ENCODE data around the gene TCF7L2. TPM values are rescaled to one million over a fixed set of nuclear protein-coding genes. Genes with fewer than 3 reads are reported as not detected.

The TCF7L2 gene
- total RNA-seq, 1 experiment from 2014 or later = 16.1 TPM

GRCh38 chr10:113180401-113181154 lies 230.5 kb downstream of the TCF7L2 start:
- no peak overlapping the region for H2AFZ ChIP-seq (ENCODE audit: low read length)
- BruUV-seq (replicated peaks) = no TSS peak
- no peaks in the 10 kb centered on the region for H3K79me2 ChIP-seq (ENCODE audit: low read length)
- H3K4me3 ChIP-seq (ENCODE audit: low read length) = no peak overlapping the region
- no peaks in the 10 kb centered on the region for H3K9me3 ChIP-seq (ENCODE audit: low read length)
- DNase-seq (no peak), ATAC-seq (no peak)
- ChIA-PET POLR2A (ENCODE audit: unreplicated experiment) (no interaction called here), CTCF (no interaction called here)
- intact Hi-C loops (cut with micrococcal nuclease) = no loop called here
- no peaks in the 10 kb centered on the region for H3K4me1 ChIP-seq (ENCODE audit: insufficient read depth, low read length)
- no peaks in the 10 kb centered on the region for H3K36me3 ChIP-seq (ENCODE audit: low read depth, low read length)
- TF ChIP-seq EZH2phosphoT487 (IDR thresholded peaks at IDR 0.05; ENCODE audit: borderline replicate concordance, low read length) (no peak), CTCF (conservative IDR thresholded peaks at IDR 0.05; ENCODE audit: low read depth, low read length) (no peak), EZH2 (IDR thresholded peaks at IDR 0.05; ENCODE audit: low read length, unreplicated experiment) (no peak)
- H3K9ac ChIP-seq (ENCODE audit: low read length) = no peak overlapping the region
- no peaks in the 10 kb centered on the region for H3K27me3 ChIP-seq (ENCODE audit: low read length)
- H3K9me2 ChIP-seq (replicated peaks; ENCODE audit: low read length) = no peaks in the 10 kb centered on the region
- H3K4me2 ChIP-seq (ENCODE audit: low read length) = no peak overlapping the region
- no peak overlapping the region for H3K27ac ChIP-seq (ENCODE audit: low read length)
- no peaks in the 10 kb centered on the region for H4K20me1 ChIP-seq (ENCODE audit: low read length)
- no peaks in the 10 kb centered on the region for H3F3A ChIP-seq (ENCODE audit: low read length, unreplicated experiment)

- TF ChIP-seq CTCF (conservative IDR thresholded peaks at IDR 0.05; ENCODE audit: low read depth, low read length) = no peak
- no peak for TF ChIP-seq EZH2 (IDR thresholded peaks at IDR 0.05; ENCODE audit: low read length, unreplicated experiment)
- TF ChIP-seq EZH2phosphoT487 (IDR thresholded peaks at IDR 0.05; ENCODE audit: borderline replicate concordance, low read length) = no peak
- H3F3A ChIP-seq (ENCODE audit: low read length, unreplicated experiment) = no peaks in the 10 kb centered on the region
- no peaks in the 10 kb centered on the region for H3K4me1 ChIP-seq (ENCODE audit: insufficient read depth, low read length)
- no peaks in the 10 kb centered on the region for H4K20me1 ChIP-seq (ENCODE audit: low read length)
- no peaks in the 10 kb centered on the region for H3K27me3 ChIP-seq (ENCODE audit: low read length)
- no peaks in the 10 kb centered on the region for H3K36me3 ChIP-seq (ENCODE audit: low read depth, low read length)
- H3K9ac ChIP-seq (ENCODE audit: low read length) = no peak overlapping the region
- H3K4me3 ChIP-seq (ENCODE audit: low read length) = no peak overlapping the region
- no peak for DNase-seq
- no peak for ATAC-seq
- POLR2A ChIA-PET (ENCODE audit: unreplicated experiment) = no interaction called here
- no peak overlapping the region for H3K4me2 ChIP-seq (ENCODE audit: low read length)
- BruUV-seq (replicated peaks) = no TSS peak
- intact Hi-C loops (cut with micrococcal nuclease) = no loop called here
- no peak overlapping the region for H3K27ac ChIP-seq (ENCODE audit: low read length)
- H2AFZ ChIP-seq (ENCODE audit: low read length) = no peak overlapping the region
- H3K9me2 ChIP-seq (replicated peaks; ENCODE audit: low read length) = no peaks in the 10 kb centered on the region
- no peaks in the 10 kb centered on the region for H3K9me3 ChIP-seq (ENCODE audit: low read length)
- H3K79me2 ChIP-seq (ENCODE audit: low read length) = no peaks in the 10 kb centered on the region
- CTCF ChIA-PET = no interaction called here
Observed at GRCh38 chr10:113182154-113182553, 232.1 kb downstream of the TCF7L2 start.

GRCh38 chr10:113183573-113183972 lies 233.5 kb downstream of the TCF7L2 start:
- DNase-seq (no peak), ATAC-seq (no peak)
- Histone ChIP-seq H3K9ac (ENCODE audit: low read length) (no peak overlapping the region), H3K27me3 (ENCODE audit: low read length) (no peaks in the 10 kb centered on the region), H3K4me2 (ENCODE audit: low read length) (no peak overlapping the region), H2AFZ (ENCODE audit: low read length) (no peak overlapping the region), H3K27ac (ENCODE audit: low read length) (no peak overlapping the region), H3K36me3 (ENCODE audit: low read depth, low read length) (no peaks in the 10 kb centered on the region), H3K4me3 (ENCODE audit: low read length) (no peak overlapping the region), H3K79me2 (ENCODE audit: low read length) (no peaks in the 10 kb centered on the region), H3K9me2 (replicated peaks; ENCODE audit: low read length) (no peaks in the 10 kb centered on the region), H4K20me1 (ENCODE audit: low read length) (no peaks in the 10 kb centered on the region), H3K9me3 (ENCODE audit: low read length) (no peaks in the 10 kb centered on the region), H3K4me1 (ENCODE audit: insufficient read depth, low read length) (no peaks in the 10 kb centered on the region), H3F3A (ENCODE audit: low read length, unreplicated experiment) (no peaks in the 10 kb centered on the region)
- no TSS peak for BruUV-seq (replicated peaks)
- intact Hi-C loops (cut with micrococcal nuclease) = no loop called here
- POLR2A ChIA-PET (ENCODE audit: unreplicated experiment) = interaction anchor here (0.7 kb wide), 1 partner anchor 351 kb away, joined by 3 read pairs; no protein-coding TSS in a partner anchor
- TF ChIP-seq EZH2 (IDR thresholded peaks at IDR 0.05; ENCODE audit: low read length, unreplicated experiment) (no peak), CTCF (conservative IDR thresholded peaks at IDR 0.05; ENCODE audit: low read depth, low read length) (no peak), EZH2phosphoT487 (IDR thresholded peaks at IDR 0.05; ENCODE audit: borderline replicate concordance, low read length) (no peak)
- CTCF ChIA-PET = no interaction called here

Measured in PC-3 (cell line).